Measurements from ENCODE around the gene LITAFD. TPM values are rescaled to one million over a fixed set of nuclear protein-coding genes. Genes with fewer than 3 reads are reported as not detected.
"Not testable (repeated sequence)": the region's sequence is repeated elsewhere in the genome, so short reads cannot be mapped to it uniquely, and the experiment has no call there.

LITAFD gene
- total RNA-seq, 4 donors from 2014 or later: not detected

GRCh38 chr16:8915722-8916301 is 33.7 kb downstream of the LITAFD start:
- no peak for TF ChIP-seq EP300 (IDR thresholded peaks at IDR 0.05; ENCODE audit: low read depth)
- TF ChIP-seq CTCF (IDR thresholded peaks at IDR 0.05): no peak
- TF ChIP-seq POLR2A (IDR thresholded peaks at IDR 0.05): no peak
- TF ChIP-seq POLR2AphosphoS5 (IDR thresholded peaks at IDR 0.05): no peak
- H3K4me1 ChIP-seq: peaks cover 4 to 30% (median 23%) of the 10 kb centered on the region in 4 donors
- H3K9me3 ChIP-seq: no peaks in the 10 kb centered on the region
- in situ Hi-C loops (cut with MboI; ENCODE audit: low pct_ligation_motif_present in 1 of 4, low pct_unique_long_range_greater_than_20kb in 1 of 4, low sequenced_read_pairs in 3 of 4) (no loop called here), intact Hi-C loops (cut with DNase I; ENCODE audit: low total_unique reads) (no loop called here)
- no peaks in the 10 kb centered on the region for H3K27me3 ChIP-seq
- no peak for DNase-seq
- no peak overlapping the region for H3K27ac ChIP-seq
- H3K4me3 ChIP-seq: no peak overlapping the region
- WGBS, 2 donors (ENCODE audit: low coverage in 1 of 2): 80 to 94% methylated on average over 6 to 7 of the region's 7 CpGs
- H3K36me3 ChIP-seq: peaks cover 0 to 49% (median 23%) of the 10 kb centered on the region in 4 donors

GRCh38 chr16:8916541-8917225 is 34.5 kb downstream of the LITAFD start:
- intact Hi-C loops (cut with DNase I; ENCODE audit: low total_unique reads) (no loop called here), in situ Hi-C loops (cut with MboI; ENCODE audit: low pct_ligation_motif_present in 1 of 4, low pct_unique_long_range_greater_than_20kb in 1 of 4, low sequenced_read_pairs in 3 of 4) (no loop called here)
- Histone ChIP-seq H3K4me3 (no peak overlapping the region), H3K27me3 (no peaks in the 10 kb centered on the region), H3K36me3 (peaks cover 0 to 50% (median 22%) of the 10 kb centered on the region in 4 donors), H3K4me1 (peaks cover 4 to 22% (median 14%) of the 10 kb centered on the region in 4 donors), H3K27ac (no peak overlapping the region), H3K9me3 (no peaks in the 10 kb centered on the region)
- WGBS, 2 donors (ENCODE audit: low coverage in 1 of 2): 79 to 81% methylated on average over 3 to 5 of the region's 5 CpGs
- DNase-seq: no peak
- TF ChIP-seq EP300 (IDR thresholded peaks at IDR 0.05; ENCODE audit: low read depth): no peak
- TF ChIP-seq POLR2A (IDR thresholded peaks at IDR 0.05): no peak

GRCh38 chr16:8917336-8917735 is 35.2 kb downstream of the LITAFD start:
- DNase-seq; intact Hi-C loops (cut with DNase I; ENCODE audit: low total_unique reads); H3K9me3 ChIP-seq; H3K27ac ChIP-seq; in situ Hi-C loops (cut with MboI; ENCODE audit: low pct_ligation_motif_present in 1 of 4, low pct_unique_long_range_greater_than_20kb in 1 of 4, low sequenced_read_pairs in 3 of 4); H3K4me3 ChIP-seq; H3K27me3 ChIP-seq: not testable (repeated sequence)
- 85 to 92% methylated on average over 4 to 10 of the region's 10 CpGs for WGBS, 2 donors (ENCODE audit: low coverage in 1 of 2)
- Histone ChIP-seq H3K4me1 (peaks cover 4 to 16% (median 9%) of the 10 kb centered on the region in 4 donors), H3K36me3 (peaks cover 0 to 53% (median 25%) of the 10 kb centered on the region in 4 donors)

- in situ Hi-C loops (cut with MboI; ENCODE audit: low pct_ligation_motif_present in 1 of 4, low pct_unique_long_range_greater_than_20kb in 1 of 4, low sequenced_read_pairs in 3 of 4): no loop called here
Measured at GRCh38 chr16:8919089-8919933, 37.2 kb downstream of the LITAFD start.

More at GRCh38 chr16:8919089-8919933, 37.2 kb downstream of the LITAFD start:
- TF ChIP-seq EP300 (IDR thresholded peaks at IDR 0.05; ENCODE audit: low read depth): no peak
- no peak for TF ChIP-seq POLR2AphosphoS5 (IDR thresholded peaks at IDR 0.05)
- TF ChIP-seq POLR2A (IDR thresholded peaks at IDR 0.05): no peak
- no peak for TF ChIP-seq CTCF (IDR thresholded peaks at IDR 0.05)
- Histone ChIP-seq H3K27me3 (no peaks in the 10 kb centered on the region), H3K27ac (no peak overlapping the region), H3K9me3 (no peaks in the 10 kb centered on the region), H3K36me3 (peaks cover 0 to 59% (median 25%) of the 10 kb centered on the region in 4 donors), H3K4me3 (no peak overlapping the region), H3K4me1 (peaks cover under 1 to 14% (median 12%) of the 10 kb centered on the region in 4 donors)
- WGBS, 2 donors (ENCODE audit: low coverage in 1 of 2): 70 to 89% methylated on average over 4 to 18 of the region's 18 CpGs
- intact Hi-C loops (cut with DNase I; ENCODE audit: low total_unique reads): no loop called here
- no peak for DNase-seq
